H1 (cell line): ENCODE results near the gene LOXL4.

Experiments
- CTCF ChIP-seq, 3 experiments: IDR thresholded peaks; 1 replicate in 2 of 3; 2 replicates in 1 of 3; pipeline versions ENCODE4 v1.5.1 to v1.6.1; 2011; ENCODE audit warnings: low read length in 3 of 3, mild to moderate bottlenecking in 3 of 3, inconsistent platforms in 2 of 3, low read depth in 1 of 3, moderate library complexity in 1 of 3; ENCODE audit not compliant: insufficient read depth in 1 of 3; ENCODE audit errors: control extremely low read depth in 1 of 3
- GABPA ChIP-seq: IDR thresholded peaks from 2 replicates; pipeline ENCODE4 v1.6.1; 2011; ENCODE audit warnings: mild to moderate bottlenecking, low read length, moderate library complexity, borderline replicate concordance; ENCODE audit not compliant: insufficient read depth
- JUN ChIP-seq: IDR thresholded peaks from 2 replicates; pipeline ENCODE4 v1.6.1; 2011; ENCODE audit warnings: low read depth, mild to moderate bottlenecking, improper control_type of control experiment, low read length
- POLR2A ChIP-seq, 2 experiments: IDR thresholded peaks; 1 replicate in 1 of 2; 2 replicates in 1 of 2; pipeline ENCODE4 v1.6.1; 2011; ENCODE audit warnings: low read depth in 2 of 2, low read length in 2 of 2, mild to moderate bottlenecking in 2 of 2; ENCODE audit errors: control extremely low read depth in 1 of 2
- POLR2AphosphoS5 ChIP-seq: IDR thresholded peaks from 2 replicates; pipeline ENCODE4 v1.6.1; 2011; ENCODE audit warnings: low read depth, low read length
- POU5F1 ChIP-seq: IDR thresholded peaks from 2 replicates; pipeline ENCODE4 v1.6.1; 2011; ENCODE audit warnings: low read depth, mild to moderate bottlenecking, low read length, moderate library complexity
- SIRT6 ChIP-seq: IDR thresholded peaks from one replicate; pipeline ENCODE4 v1.7.1; 2012; ENCODE audit warnings: low read length, inconsistent platforms
- SIX5 ChIP-seq: IDR thresholded peaks from 2 replicates; pipeline ENCODE4 v1.6.1; 2011; ENCODE audit warnings: mild to moderate bottlenecking, low read depth, low read length
- TEAD4 ChIP-seq: IDR thresholded peaks from 2 replicates; pipeline ENCODE4 v1.6.1; 2012; ENCODE audit warnings: low read depth, low read length, inconsistent platforms, mixed read lengths
- YY1 ChIP-seq: IDR thresholded peaks from 2 replicates; pipeline ENCODE4 v1.6.1; 2011; ENCODE audit warnings: low read depth, mild to moderate bottlenecking, low read length
- ZNF274 ChIP-seq: IDR thresholded peaks from 2 replicates; pipeline ENCODE4 v1.7.0; 2012; ENCODE audit warnings: low read length, borderline replicate concordance; ENCODE audit errors: extremely low read depth

DNA sequence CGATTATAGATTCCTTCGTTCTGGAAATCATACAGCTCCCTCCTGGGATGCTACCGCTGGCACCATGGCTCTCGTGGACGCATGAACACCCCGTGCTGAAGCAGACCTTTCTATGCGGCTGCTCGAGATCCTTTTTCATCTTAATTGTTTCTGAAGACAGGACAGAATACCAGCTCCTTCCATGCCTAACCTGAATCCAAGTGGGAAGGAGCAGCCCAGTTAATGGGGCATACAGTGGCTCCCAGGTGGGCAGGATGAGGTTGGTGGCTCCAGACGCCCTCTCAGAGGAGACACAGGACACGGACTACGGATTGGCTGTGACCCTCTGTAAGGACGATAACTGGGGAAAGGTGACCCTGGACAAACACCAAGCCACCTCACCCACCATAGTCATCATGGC is 18.4 kb upstream of the LOXL4 start:
- TF ChIP-seq JUN, result no peak
- TF ChIP-seq TEAD4, result no peak
- TF ChIP-seq CTCF (IDR thresholded peaks at IDR 0.05; ENCODE audit: control extremely low read depth in 1 of 3, insufficient read depth in 1 of 3, low read depth in 1 of 3, low read length in 3 of 3), result no peak
- TF ChIP-seq POLR2AphosphoS5, result no peak
- TF ChIP-seq POLR2A (IDR thresholded peaks at IDR 0.05; ENCODE audit: control extremely low read depth in 1 of 2, low read depth in 2 of 2, low read length in 2 of 2), result no peak
- no peak for TF ChIP-seq YY1
- no peak for TF ChIP-seq SIRT6
- no peak for TF ChIP-seq POU5F1
- no peak for TF ChIP-seq ZNF274
- no peak for TF ChIP-seq SIX5
- no peak for TF ChIP-seq GABPA
